Epithelial cell of alveolus of lung (primary cell): Measurements from ENCODE around the gene MAB21L4. TPM values are rescaled to one million over a fixed set of nuclear protein-coding genes. Genes with fewer than 3 reads are reported as not detected.

Experiments used
- total RNA-seq: library from RNA; depleted of rRNA; stranded (reverse); fragments of >200 nt; gene quantifications from 2 replicates; pipeline ENCODE4 v1.2.1, GENCODE V29; 2015

Gene MAB21L4
- not detected in 2 replicates for total RNA-seq

GRCh38 chr2:240895656-240896388, at the start of gene MAB21L4:
MAB21L4 (minus strand) TSS chr2:240896156; CDS start chr2:240895997, 159 bp downstream.

GRCh38 chr2:240906141-240906910, 10.4 kb upstream of the MAB21L4 start, which contains the start of gene CROCC2:
CROCC2 (plus strand) TSS chr2:240906336; CDS start chr2:240906514, 178 bp downstream.

GRCh38 chr2:240868286-240869108, 27.5 kb downstream of the MAB21L4 start, which contains the start of gene AGXT:
AGXT (plus strand) TSS chr2:240868824; CDS start chr2:240868866, 42 bp downstream.

Other genes starting within 250 kb of the MAB21L4 start
- gene AQP12B, start 213.3 kb downstream of the MAB21L4 start, total RNA-seq, result not detected in 2 replicates
- not detected in 2 replicates for gene AQP12A, start 204.3 kb downstream of the MAB21L4 start, total RNA-seq
- 2.7 TPM in 1 of 2 replicates, not detected in the other for gene KIF1A, start 75.9 kb downstream of the MAB21L4 start, total RNA-seq
- not detected in 2 replicates for gene AGXT, start 27.3 kb downstream of the MAB21L4 start, total RNA-seq
- 0.80 TPM in 1 of 2 replicates, not detected in the other for gene CROCC2, start 10.2 kb upstream of the MAB21L4 start, total RNA-seq
- 9.7 and 151 TPM in 2 replicates for gene SNED1, start 102.5 kb upstream of the MAB21L4 start, total RNA-seq
- gene MTERF4, start 206.1 kb upstream of the MAB21L4 start, total RNA-seq, result 23.4 and 36.2 TPM in 2 replicates